ENCODE results near the gene CTLA4.

GRCh38 chr2:203889944-203890343, 22.4 kb downstream of the CTLA4 start:
- TF ChIP-seq CTCF (conservative IDR thresholded peaks at IDR 0.05; ENCODE audit: low read depth, low read length) (no peak), EZH2phosphoT487 (IDR thresholded peaks at IDR 0.05; ENCODE audit: borderline replicate concordance, low read length) (no peak)
